DLD1 (cell line): ENCODE results near the gene CPNE1.
"Not testable (repeated sequence)": the region's sequence is repeated elsewhere in the genome, so short reads cannot be mapped to it uniquely, and the experiment has no call there.

ENCODE experiments used
- in situ Hi-C: cut with HindIII; loops from 2 replicates; pipeline ENCODE4 v1.10.0; 2017; ENCODE audit warnings: low sequenced_read_pairs

CPNE1 gene

DNA sequence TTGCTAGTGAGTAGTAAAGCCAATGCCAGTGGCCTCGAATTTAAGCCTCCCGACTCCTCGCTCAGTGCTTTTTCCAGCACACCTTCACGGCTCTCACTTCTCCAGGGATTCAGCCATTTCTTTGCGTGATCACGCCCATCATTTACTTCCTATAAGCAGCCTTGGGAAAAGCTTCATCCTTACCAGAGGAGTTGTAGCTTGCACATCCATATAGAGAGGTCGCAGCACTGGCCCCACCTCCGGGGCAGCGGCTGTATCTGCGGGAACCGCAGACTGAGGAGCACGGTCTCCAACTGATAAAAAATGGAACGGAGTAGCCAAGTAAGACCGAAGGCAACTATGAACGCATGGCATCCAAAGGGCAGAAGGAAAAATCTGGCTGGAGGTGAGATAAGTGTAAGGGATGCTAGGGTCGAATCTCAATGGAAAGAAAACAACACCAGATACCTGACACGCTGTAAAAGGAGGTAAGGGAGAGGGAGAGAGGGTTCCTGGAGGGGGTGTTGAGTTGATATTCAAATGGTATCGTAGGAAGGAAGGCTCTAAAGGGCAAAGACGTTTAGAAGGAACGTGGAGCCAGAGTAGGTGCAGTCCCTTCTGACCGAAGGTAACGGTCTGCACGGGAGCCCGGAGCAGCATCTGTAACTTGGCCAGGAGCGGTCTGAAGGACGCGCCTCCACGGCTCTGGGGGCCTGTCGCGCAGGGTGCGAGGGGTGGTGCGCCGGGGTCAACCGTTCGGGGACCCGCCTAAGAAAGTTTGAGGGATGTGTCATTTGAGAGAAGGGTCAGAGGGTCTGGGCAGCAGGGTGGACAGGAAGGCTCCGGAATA is 33.8 kb upstream of the CPNE1 start:
- in situ Hi-C loops = no loop called here

DNA sequence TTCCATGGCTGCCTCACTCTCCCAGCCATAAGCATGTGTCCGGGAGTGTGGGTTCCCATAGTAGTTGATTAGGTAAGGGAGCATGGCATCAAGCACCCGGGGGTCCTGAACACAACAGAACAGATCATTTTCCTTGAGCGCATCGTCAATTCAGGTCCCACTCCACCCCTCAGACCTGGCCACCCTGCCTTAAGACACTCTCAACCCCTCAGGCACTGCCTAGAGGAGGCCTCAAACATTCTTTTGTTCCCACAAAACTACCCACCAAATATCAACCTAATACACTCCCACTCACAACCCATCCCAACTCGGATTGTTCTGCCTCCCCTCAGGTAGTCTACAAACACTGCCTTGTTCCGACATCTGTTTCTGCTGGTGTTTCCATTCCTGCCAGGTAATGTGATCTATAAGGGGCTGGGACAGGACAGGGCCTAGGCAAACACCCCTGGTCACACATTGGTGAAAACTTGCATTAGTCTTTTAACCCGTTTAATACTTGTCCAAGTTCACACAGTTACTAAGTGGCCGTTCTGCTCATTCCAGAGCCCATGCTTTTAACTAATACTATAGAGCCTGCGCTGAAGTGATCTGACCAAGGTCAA is 33.1 kb upstream of the CPNE1 start:
- in situ Hi-C loops = no loop called here

DNA sequence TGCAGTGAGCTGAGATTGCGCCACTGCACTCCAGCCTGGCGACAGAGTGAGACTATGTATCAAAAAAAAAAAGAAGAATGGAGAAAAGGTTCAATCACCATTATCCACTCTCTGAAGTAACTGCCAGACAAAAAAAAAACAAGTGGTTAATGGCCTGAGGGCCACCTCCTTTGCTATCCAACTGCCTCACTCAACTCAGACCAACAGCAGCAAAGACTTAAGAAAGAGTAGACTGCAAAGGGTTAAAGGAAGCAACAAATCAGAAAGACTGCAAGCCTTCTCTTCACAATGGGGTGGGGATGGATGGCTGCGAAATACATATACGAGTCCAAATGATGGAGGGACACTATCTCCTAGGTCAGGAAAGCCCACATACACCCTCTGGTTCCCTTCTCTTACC is 31.3 kb upstream of the CPNE1 start:
- in situ Hi-C loops = no loop called here

DNA sequence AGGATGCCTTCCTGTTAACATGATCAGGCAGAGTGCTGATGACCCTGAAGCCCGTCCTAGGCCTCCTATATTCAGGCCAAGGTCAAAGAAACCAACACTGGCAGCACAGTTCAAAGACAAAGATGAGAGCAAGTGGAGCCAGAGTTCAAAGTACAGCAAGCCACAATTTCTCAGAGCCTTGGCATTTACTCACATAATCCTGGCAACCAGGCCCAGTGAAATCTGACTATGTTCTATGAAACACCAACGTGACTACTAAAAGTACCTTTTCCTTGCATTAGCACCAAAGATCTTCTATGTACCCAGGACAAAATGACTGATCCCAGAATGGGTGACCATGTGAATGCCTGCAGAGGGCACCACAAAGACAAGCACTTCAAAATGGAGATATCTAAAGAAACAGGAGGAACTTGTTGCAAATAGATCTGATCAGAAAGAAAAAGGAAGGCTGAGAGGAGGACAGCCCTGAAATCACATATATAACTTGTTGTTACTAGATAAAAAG is 30.6 kb upstream of the CPNE1 start:
- in situ Hi-C loops = no loop called here

DNA sequence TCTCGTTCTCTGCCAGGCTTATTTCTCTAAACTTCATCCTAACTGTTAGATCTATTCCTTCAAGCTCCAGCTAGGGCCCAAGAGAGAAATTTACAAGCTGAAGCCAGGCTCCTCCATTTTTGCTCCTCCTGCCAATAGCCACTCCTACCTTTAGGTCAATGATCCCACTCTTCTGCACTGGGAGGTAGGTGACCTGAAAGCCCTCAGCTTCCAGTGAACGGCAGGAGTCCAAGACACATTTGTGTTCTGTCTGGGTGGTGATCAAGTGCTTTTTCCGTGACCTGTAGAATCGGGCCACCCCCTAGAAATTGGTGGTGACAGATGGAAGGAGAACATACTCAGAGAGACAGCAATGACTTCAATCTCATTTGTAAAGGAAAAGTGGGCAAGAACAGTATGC is 25.6 kb upstream of the CPNE1 start:
- in situ Hi-C loops = no loop called here

DNA sequence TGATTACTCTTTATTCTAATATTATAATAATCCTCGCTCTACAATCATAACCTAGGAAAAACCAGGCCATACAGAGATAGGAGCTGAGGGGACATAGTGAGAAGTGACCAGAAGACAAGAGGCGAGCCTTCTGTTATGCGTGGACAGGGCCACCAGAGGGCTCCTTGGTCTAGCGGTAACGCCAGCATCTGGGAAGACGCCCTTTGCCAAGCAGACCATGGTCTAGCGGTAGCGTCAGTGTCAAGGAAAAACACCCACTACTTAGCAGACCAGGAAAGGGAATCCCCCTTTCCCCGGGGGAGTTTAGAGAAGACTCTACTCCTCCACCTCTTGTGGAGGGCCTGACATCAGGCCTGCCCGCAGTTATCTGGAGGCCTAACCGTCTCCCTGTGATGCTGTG is 22.2 kb upstream of the CPNE1 start:
- in situ Hi-C loops = not testable (repeated sequence)

DNA sequence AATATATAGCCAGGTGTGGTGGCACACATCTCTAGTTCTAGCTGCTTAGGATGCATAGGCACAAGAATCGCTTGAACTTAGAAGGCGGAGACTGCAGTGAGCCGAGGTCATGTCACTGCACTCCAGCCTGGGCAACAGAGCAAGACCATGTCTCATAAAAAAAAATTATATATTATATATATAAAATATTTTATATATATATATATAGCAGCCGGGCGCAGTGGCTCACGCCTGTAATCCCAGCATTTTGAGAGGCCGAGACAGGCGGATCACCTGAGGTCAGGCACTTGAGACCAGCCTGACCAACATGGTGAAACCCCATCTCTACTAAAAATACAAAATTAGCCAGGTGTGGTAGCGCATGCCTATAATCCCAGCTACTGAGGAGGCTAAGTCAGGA is 20.7 kb upstream of the CPNE1 start:
- in situ Hi-C loops = not testable (repeated sequence)

DNA sequence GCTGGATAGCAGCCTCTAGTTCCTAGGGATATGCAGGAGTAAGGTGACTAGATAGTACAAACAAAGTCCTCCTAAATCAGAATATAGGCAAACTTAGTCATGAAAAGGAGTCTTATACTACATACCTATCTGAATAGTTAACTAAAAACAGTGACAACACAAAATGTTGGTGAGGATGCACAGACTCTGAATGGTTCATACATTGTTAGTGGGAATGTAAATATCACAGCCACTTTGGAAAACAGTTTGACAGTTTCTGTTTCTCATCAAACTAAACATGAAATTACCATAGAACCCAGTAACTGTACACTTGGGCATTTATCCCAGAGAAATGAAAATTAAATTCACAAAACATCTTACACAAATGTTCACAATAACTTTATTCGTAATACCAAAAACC is 17.3 kb upstream of the CPNE1 start:
- in situ Hi-C loops = no loop called here

DNA sequence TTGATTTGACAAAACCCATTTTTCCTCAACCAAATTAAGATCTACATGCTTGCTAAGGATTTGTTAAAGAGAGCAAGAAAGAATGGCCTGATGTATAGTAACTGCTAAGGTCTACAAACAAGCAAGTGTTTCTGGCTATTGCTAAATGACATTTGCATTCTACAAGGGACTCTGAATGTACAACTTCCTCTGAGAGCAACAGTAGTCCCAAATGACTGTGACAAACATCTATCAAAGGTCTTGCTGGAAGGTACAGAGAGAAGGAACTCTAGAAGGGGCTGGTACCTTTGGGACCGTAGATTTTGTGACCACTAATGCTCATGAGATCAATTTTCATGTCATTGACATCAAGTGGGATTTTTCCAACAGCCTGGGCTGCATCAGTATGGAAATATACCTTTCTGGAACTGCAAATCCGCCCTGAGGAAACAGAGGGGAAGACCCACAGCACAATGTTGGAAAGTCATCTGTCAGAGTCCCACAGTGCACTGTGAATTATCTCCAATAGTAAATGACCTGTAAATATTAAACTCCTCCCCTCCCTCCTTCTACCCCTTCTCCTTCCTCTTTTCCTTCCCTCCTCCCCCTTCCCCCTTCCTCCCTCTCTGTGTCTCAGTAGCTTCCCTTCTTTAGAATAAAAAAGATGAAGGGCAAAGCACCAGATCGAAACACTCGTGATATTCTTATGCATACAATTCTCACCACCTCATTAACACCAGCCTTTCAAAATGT is 15.9 kb upstream of the CPNE1 start:
- in situ Hi-C loops = no loop called here

DNA sequence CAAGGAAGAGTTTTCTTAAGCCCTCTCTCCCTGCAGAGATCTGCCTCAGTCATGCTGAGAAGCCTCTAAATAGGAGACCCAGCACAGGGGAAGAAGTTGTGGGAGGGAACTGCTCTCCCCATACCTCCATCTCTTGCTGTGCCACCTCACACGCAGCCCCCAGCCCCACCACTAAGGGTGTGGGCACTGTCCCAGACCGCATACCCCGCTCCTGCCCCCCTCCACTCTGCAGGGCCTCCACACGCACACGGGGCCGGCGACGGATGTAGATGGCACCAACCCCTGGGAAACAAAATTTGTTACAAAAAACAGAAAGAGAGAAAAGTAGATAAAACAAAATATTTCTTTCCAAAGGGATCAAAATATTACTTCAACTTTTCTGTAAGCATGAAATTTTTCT is 10.2 kb upstream of the CPNE1 start:
- in situ Hi-C loops = no loop called here

DNA sequence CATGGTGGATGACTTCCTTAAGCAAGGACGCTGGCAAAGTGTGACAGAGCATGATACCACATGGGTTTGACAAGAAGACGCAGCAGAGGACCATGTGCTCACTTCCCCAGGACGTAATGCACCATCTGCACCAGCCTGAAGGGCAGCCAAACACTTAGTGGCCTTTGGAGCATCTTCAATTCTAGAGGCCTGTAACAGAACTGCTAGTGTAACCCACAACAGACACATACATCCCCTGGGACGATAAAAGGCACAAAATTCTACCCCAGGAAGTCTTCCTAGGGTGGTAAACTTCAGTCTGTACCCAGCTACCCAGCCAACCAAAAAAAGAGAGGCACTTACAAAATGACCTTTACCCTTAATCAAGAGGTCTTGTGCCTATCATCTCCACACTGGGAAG is 9.2 kb upstream of the CPNE1 start:
- in situ Hi-C loops = no loop called here

DNA sequence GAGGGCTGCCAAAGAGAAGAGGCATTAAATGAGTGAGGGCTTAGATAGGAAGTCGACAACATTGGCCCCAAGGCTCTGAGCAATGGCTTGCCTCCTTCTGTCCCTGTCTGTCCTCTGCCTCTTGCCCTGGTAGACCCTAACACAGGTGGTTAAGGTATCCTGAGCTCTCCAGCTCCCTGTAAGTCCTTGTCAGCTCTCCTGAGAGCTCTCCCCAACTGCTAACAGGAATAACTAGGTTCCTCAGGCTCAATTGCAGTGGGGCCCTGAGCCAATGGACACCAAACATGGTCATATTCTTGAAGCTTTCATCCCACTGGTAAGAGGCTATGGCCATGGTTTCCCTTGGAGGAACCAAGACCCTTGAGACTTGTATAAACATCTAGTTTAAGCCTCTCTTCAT is 5.0 kb upstream of the CPNE1 start:
- in situ Hi-C loops = no loop called here

DNA sequence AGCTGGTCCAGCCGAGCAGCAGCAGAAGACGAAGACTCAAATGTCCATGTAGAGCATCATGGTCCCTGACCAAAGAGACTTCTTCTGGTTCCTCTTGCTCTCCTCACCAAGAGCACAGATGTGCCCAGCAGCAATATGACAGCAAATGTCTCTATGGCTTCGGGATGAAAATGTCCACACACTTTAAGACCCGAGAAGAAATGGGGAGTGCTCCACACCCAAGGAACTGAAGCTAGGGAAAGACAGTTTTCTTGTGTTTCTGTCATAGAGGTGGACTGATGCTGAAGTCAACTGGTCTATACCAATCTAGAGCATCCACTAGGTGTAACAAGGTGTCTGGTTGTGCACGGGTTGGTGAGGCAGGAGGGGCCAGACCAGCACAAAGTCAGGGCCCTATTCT is 4.5 kb upstream of the CPNE1 start:
- in situ Hi-C loops = no loop called here

DNA sequence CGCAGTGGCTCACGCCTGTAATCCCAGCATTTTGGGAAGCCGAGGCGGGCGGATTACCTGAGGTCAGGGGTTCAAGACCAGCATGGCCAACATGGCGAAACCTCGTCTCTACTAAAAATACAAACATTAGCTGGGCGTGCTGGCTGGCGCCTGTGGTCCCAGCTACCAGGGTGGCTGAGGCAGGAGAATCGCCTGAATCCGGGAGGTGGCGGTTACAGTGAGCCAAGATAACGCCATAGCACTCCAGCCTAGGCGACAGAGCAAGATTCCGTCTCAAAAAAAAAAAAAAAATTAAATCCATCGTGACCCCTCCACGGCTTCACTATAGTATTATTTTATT is 1.2 kb upstream of the CPNE1 start:
- in situ Hi-C loops = no loop called here

DNA sequence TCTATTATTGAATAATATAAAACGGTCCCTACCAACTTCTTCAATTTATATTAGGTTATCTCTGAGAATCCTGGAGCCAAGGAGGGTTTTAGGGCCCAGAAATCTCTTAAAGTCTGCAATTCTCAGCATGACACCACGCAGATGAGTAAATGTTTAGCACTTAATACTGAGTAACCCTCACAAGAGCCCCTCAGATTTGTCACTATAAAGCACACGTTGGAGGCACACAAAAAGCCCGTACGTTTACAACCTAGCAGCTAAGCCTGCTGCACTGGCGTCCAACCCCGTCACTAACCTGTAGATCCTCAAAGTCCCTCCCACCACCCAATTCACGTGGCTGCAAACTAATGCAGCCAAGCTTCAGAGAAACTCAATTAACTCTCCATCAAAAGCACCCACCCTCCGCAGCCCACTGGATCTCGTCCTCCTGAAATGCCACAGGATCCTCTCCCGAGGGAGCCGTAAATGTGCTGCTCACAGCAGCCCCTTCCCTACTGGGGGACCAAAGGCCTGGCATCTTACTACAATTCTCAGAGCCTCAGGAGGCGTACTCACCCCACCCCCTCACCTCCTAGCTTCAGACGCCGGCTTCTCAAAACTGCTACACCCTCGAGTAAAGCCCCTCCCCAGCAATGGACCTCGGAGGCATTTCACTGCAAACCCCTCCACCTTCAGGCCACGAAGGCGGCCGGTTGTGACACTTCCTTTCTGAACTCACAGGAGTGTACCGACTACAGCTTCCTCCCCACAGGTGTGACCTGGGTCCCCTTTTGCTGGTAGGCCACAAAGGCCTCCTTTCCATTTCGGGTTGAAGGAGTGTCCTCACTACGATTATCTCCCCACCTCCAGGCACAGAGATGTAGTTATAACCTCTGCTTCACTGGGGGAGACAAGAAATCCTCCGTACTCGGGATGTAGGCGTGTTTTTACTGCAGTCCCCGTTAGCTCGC is 909 bp downstream of the CPNE1 start:
- in situ Hi-C loops = no loop called here

DNA sequence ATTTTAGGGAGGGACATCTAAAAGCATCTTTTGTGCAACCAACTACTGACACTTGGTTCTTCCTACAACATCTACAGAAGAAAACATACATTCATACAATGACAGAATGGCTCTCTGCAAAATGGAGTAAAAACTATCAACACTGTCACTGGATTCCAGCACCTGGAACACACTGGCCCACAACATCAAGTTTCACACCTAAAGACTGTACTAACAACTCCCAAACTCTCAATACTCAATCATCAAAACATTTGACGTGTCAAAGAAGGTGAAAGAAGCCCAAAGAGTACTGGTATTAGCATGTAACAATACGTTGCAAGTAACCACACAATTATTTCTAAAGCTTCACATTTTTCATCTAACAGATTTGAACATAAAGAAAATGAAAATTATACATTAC is 2.1 kb downstream of the CPNE1 start:
- in situ Hi-C loops = no loop called here

DNA sequence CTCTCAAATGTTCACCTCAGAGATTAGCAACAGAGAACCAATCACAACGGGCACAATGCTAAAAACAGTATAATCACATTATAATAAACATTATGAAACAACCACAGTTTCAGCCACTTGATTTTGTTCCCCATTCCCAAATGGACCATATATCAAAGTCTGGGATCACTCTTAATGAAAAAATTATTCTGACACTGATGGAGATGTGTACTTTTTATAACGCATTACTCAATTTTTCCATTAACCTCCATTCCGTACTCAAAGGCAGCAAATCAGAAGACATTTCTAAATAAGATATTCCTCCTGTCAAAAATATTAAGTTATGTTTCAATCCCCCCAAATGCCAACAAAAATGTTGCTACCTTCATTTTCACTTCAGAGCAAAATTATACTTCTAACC is 2.8 kb downstream of the CPNE1 start:
- in situ Hi-C loops = no loop called here

DNA sequence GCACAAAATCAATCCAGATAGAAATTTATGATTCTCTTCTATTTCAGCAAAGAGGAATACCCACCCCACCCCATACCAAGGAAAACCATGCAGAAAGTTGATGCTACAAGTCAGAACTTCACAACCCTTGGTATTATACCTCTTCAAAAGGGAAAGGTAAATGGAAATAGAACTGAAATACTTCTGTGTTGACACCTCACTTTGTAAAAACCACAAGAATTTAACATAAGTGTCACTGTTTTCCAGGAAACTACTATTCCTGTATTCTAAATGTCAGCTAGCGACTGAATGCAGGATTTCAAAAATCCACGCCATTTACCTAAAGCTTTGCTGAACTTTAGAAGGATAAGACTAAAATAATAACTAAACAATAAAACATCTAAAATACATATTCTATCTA is 3.6 kb downstream of the CPNE1 start:
- in situ Hi-C loops = no loop called here

DNA sequence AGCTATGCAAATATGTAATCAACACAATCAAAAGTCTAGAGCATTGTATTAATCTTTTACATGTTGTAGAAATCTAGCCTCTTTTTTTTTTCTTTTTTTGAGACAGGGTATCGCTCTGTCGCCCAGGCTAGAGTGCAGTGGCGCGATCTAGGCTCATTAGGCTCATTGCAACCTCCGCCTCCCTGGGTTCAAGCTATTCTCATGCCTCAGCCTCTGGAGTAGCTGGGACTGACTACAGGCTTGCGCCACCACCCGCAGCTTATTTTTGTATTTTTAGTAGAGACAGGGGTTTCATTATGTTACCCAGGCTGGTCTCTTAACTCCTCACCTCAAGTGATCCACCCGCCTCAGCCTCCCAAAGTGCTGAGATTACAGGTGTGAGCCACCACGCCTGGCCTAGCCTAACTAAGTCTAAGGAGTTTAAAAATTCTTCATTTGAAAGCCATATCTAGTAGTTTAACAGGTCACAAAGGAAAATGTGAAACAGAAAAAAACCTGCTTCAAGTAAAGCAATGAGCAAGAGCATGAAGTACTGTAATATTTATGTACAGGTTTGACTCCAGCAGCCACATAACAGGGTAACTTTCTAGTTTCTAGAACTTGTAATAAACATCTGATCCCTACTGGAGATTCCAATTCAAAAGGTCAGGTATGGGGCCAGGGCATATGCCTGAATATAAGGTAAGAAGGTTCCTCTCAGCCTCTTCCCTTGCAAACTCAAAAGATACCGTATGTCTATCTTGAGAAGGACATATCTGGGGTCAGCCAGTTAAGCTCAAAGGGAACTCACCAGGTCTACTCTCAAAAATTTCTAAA is 4.4 kb downstream of the CPNE1 start:
- in situ Hi-C loops = no loop called here

DNA sequence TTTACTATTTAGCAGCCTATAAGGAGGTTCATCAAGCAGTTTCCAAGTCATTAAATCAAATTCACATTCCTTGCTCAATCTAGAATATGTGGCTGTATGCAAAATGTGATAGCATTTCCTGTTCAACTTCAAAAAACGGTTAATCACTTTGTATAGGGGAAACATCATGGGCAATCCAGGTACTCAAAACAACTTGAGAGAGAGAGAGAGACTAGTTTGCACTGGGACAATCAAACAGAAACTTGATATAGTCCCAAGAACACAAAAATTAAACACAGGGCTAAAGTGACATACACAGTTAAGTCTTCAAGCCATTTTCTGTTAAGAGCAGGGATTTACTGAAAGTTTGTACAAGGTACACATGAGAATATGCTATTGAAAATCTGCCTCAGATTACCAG is 7.4 kb downstream of the CPNE1 start:
- in situ Hi-C loops = no loop called here
